Endometrial microvascular endothelial cells (primary cell): Measurements from ENCODE around the gene ZNF319. TPM values are rescaled to one million over a fixed set of nuclear protein-coding genes. Genes with fewer than 3 reads are reported as not detected.

Source experiments
- in situ Hi-C: cut with HindIII; loops from 2 replicates; pipeline ENCODE4 v1.10.0; 2017; ENCODE audit warnings: low sequenced_read_pairs, low pct_unique_long_range_greater_than_20kb; ENCODE audit errors: inconsistent ontology term
- total RNA-seq: library from RNA; depleted of rRNA; stranded (reverse); fragments of >200 nt; gene quantifications from one replicate; pipeline ENCODE4 v1.2.3, GENCODE V29; 2015; ENCODE audit errors: inconsistent ontology term

Gene ZNF319
- total RNA-seq: 5.2 TPM

- in situ Hi-C loops: loop anchor here (25.0 kb wide), 1 partner anchor 238 kb away; no protein-coding TSS in a partner anchor
These were observed at the start of gene ZNF319 for GRCh38 chr16:57999971-58000705. ZNF319 (minus strand) TSS chr16:58000672; CDS start chr16:57998265, 2,407 bp downstream.

- in situ Hi-C loops: no loop called here
These were observed 49.0 kb upstream of the ZNF319 start for GRCh38 chr16:58049232-58050185.

DNA sequence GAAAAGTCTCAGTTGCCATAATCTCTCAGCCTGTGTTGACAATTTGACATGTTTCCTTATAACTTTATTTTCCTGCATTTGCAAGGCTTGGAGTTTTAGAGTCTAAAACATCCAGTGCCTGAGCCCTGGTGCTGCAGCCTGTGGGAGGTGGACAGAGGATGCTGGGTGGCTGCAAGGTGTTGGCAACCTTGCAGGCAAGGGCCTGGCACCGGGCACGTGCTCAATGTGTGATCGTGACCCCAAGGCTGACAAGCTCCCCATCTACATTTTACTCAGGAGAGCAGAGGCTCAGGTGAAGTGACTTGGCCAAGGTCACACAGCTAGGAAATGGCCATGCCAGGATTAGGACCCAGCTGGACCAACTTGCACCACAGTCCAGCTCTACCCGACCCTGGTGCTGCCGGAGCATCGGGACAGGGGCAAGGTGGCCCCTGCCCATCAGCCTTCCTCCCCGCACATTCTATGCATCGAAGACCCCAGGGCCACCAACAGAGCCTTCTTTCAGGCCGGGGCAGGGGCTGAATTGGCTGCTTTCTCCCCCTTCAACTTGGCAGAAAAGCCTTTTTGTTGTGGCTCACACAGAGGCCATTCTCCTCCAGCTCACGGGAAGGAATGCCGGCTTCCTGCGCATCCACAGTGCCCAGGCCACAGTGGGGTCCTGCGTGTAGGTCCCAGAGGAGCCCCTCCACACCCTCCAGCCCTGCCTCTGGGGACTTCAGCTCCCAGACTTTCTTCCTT is 48.2 kb upstream of the ZNF319 start:
- in situ Hi-C loops: no loop called here

- in situ Hi-C loops: no loop called here
These were observed 47.3 kb upstream of the ZNF319 start for GRCh38 chr16:58047557-58048348.

DNA sequence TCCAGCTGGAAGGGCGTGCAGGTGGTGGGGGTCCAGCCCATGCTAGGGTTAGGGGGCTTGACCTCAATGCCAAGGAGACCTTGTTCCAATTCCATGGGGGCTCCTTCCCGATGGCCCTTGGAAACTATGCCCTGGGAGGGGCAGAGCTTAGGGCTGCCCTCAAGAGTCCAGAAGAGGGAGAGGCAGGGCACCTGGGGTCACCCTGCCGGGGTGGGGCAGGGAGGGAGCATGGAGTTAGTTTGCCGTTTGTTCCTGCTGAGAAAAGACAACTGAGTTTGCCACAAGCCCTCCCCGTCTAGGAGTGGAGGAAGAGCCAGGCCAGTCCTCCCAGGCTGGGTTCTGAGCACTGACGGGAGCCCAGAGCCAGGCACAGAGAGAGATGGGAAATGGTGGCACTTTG is 46.5 kb upstream of the ZNF319 start:
- in situ Hi-C loops: no loop called here

DNA sequence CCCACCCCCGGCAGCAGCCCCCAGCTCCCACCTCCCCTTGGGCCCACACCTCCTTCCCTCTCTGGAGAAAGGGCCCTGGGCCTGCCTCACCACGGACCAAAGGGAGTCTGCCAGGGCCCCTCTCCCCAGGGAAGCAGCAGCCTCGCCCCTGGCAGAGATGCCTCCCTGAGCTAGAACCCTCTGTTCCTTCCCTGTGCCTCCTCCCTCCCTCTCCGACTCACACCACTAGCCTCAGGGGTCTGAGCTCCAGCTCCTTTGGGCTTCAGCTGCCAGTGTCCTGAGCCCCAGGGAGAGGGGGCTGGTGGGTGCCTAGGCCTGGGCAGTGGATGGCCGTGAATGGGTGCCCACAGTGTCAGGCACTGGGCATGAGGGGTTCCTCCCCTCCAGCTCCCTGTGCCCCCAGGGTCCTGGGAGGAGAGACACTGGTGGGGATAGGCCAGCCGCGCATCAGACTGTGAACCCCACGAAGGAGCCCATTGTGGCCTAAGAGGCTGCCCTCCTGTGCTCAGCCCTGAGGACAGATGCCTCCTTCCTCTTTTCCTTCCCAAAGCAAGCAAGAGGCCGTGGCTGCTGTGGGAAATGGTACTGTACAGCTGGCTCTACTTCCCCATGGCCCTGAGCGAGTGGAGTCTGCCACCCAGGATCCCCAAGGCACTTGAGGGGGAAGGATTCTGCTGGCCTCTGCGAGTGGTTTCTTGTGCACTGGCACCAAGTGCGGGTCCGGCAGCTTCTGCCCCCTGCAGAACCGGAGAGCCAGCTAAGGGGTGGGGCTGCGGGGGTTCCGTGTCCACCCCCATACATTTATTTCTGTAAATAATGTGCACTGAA is 45.8 kb upstream of the ZNF319 start:
- in situ Hi-C loops: no loop called here

- in situ Hi-C loops: no loop called here
These were observed 44.6 kb upstream of the ZNF319 start for GRCh38 chr16:58045096-58045495.

GRCh38 chr16:58044266-58045019 is 44.0 kb upstream of the ZNF319 start:
- in situ Hi-C loops: no loop called here

DNA sequence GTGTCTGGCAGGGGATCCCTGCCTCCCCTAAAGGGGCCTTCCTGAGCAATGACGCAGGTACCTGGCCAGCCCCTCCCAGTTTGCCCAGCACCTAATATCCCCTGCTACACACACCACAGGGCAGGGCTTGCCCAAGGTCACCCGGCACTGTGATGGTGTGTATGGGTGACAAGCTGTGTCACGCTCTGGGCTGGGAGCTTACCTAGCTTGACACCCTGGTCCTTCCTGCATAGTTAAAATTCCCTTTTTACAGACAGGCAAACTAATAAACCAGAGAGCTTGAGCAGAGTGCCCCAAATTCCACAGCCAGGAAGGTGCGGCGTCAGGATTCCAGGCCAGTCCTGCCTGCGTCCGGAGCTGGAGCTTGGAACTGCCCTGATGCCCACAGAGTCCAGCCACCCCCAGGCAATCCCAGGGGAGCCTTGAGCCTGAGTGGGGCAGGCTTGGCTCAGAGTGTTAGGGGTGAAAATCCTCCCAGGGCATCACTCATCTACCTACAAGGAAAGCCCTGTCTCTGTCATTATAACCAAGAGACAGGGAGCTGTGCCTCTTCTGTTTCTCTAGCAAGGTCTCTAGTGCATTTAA is 43.2 kb upstream of the ZNF319 start:
- in situ Hi-C loops: no loop called here

DNA sequence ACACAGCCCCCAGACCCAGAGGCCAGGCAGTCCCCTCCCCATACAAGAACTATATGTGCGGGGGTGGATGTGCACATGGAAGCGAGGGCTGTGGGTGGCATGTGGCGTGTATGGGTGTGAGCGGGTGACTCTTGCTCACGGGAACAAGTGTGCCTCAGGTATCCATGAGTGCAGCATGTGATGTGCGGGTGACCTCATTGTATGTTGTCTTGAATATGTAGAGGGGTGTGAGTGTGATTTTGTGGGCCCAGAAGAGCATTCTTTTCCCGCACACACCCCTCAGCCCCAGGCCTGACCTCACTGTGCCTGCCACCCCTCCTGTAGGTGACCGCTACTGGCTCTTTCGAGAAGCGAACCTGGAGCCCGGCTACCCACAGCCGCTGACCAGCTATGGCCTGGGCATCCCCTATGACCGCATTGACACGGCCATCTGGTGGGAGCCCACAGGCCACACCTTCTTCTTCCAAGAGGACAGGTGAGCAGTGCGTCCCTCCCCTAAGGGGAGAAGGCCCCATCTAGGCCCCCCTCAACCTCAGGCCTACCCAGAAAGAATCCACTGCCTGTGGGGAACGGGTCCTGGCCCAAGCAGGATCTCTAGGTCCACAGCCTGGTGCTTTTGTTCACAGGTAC is 42.5 kb upstream of the ZNF319 start:
- in situ Hi-C loops: no loop called here

- in situ Hi-C loops: no loop called here
These were observed 41.8 kb upstream of the ZNF319 start for GRCh38 chr16:58042001-58042885.

DNA sequence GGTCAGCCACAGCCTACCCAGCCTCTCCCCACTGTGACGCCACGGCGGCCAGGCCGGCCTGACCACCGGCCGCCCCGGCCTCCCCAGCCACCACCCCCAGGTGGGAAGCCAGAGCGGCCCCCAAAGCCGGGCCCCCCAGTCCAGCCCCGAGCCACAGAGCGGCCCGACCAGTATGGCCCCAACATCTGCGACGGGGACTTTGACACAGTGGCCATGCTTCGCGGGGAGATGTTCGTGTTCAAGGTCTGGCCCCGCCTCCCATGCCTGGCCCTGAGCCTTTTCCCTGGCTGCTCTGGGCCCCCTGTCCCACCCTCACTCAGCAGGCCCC is 41.1 kb upstream of the ZNF319 start:
- in situ Hi-C loops: no loop called here

GRCh38 chr16:58040945-58041627 is 40.6 kb upstream of the ZNF319 start:
- in situ Hi-C loops: no loop called here

DNA sequence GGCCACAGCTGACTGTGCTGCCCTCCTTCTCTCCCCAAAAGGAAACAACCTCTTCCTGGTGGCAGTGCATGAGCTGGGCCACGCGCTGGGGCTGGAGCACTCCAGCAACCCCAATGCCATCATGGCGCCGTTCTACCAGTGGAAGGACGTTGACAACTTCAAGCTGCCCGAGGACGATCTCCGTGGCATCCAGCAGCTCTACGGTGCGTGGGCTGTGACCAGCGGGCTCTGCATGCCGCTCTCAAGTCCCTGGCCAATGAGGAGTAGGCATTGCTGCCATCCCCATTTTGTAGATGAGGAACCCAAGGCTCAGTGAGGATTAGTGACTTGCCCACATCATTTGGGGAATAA is 40.0 kb upstream of the ZNF319 start:
- in situ Hi-C loops: no loop called here
